Measurements from ENCODE around the gene LHFPL6.

LHFPL6 gene

GRCh38 chr13:39414339-39414738 lies 188.7 kb downstream of the LHFPL6 start:
- no peak for DNase-seq (ENCODE audit: low read depth in 2 of 2)

- no peak for DNase-seq (ENCODE audit: low read depth in 2 of 2)
Measured at GRCh38 chr13:39411511-39411910, 191.5 kb downstream of the LHFPL6 start.

DNA sequence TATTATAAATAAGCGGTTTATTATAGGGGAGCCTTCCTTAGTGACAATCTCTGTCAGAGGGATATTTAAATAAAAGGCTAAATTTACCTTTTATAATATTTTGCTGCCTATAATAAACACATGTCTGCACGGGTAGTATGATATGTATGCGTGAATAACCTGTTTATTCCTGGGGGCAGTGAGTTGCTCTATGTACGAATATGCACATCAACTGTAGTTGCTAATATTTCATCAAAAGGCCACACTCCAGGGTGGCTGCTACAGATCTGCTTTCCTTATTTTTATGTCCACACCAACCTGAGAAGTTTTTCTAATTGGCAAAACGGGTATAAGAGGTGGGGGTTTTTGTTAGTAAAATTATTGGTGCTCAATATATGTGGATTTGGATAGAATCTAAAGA lies 192.0 kb downstream of the LHFPL6 start:
- no peak for DNase-seq (ENCODE audit: low read depth in 2 of 2)

- DNase-seq (ENCODE audit: low read depth in 2 of 2): no peak
Measured at GRCh38 chr13:39410096-39410901, 192.7 kb downstream of the LHFPL6 start.

- DNase-seq (ENCODE audit: low read depth in 2 of 2): no peak
Measured at GRCh38 chr13:39408512-39408911, 194.5 kb downstream of the LHFPL6 start.

DNA sequence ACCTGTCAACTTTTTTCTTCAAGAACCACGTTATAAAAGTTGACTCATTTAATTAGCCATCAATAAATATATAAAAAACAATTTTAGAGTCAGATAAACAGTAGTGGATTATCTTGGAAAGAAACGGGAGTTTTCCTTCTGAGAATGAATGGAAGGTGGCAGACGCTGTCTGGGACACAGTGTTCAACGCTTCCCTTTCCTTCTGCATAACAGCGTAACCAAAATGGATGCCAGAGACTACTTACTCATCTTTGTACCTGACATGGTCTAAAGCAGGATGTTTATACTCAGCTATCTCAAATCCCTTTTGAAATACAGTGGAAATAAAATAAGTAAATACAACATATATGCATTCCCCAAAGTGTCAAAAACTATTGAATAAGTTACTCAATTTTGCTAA lies 195.2 kb downstream of the LHFPL6 start:
- no peak for DNase-seq (ENCODE audit: low read depth in 2 of 2)

DNA sequence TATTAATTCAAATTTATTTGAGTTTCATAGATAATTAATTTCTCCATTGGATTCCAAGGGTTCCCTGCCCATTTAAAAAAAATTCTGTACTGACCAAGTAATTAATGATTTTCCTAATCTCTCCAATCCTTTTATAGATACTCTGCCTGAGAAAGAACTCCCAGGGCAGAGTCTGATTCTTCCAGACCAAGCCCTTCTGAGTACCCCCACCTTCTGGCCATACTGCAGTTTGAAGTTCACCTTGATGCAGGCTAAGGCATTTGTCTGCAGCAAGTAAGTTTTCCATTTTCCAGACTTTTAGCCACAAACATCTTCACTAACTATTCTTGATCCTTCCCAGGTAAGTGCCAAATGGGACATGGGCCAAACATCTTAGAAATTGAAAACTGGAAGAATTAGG lies 195.9 kb downstream of the LHFPL6 start:
- DNase-seq (ENCODE audit: low read depth in 2 of 2): no peak

- DNase-seq (ENCODE audit: low read depth in 2 of 2): no peak
Measured at GRCh38 chr13:39406688-39407087, 196.3 kb downstream of the LHFPL6 start.

DNA sequence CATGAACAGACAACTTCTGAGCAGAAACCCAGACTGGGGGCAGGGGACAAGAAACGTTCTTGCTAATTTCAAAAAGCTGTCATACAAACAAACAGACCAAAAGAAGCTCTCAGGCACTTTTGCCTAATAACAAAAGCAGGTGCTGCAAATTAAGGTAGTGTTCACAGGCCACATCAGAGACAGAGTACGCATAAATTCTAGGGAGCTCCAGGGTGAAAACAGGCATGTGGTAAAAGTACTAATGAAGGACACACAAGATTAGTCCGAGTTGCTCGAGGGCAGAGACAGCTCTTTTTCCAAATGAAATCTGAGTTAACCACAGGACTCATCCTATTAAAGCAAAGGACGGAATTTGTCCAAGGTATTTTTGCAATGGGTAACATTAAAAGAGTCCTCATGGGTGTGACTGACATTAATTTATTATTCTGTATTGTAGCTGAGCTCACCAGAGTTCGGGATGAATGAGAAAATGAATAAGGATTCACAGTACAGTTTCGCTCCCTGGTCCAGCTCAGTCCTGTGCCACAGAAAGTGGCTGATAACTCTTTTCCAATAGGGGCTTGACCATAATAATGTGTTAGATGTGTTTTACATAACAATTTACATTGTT lies 197.3 kb downstream of the LHFPL6 start:
- DNase-seq (ENCODE audit: low read depth in 2 of 2): no peak

- DNase-seq (ENCODE audit: low read depth in 2 of 2): no peak
Measured at GRCh38 chr13:39405107-39405506, 197.9 kb downstream of the LHFPL6 start.

GRCh38 chr13:39403106-39403505 lies 199.9 kb downstream of the LHFPL6 start:
- no peak for DNase-seq (ENCODE audit: low read depth in 2 of 2)

GRCh38 chr13:39402221-39402970 lies 200.6 kb downstream of the LHFPL6 start:
- DNase-seq (ENCODE audit: low read depth in 2 of 2): no peak

DNA sequence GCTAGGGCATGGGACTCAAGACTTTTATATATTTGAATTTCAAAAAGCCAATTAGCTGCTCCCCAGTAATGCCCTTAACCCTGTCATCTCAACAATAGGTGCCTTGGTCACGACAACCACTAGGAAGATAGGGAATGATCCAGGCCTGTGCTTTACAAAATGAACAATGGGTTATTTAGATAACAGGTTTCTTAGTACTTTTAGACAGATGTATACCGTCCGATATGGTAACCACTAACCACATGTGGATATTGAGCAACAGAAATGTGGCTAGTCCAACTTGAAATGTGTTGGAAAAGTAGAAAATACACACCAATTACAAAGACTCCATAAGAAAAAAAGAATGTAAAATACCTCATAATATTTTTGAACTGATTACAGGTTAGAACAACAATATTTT lies 201.2 kb downstream of the LHFPL6 start:
- no peak for DNase-seq (ENCODE audit: low read depth in 2 of 2)

- DNase-seq (ENCODE audit: low read depth in 2 of 2): no peak
Measured at GRCh38 chr13:39401046-39401705, 201.8 kb downstream of the LHFPL6 start.

GRCh38 chr13:39399102-39399501 lies 203.9 kb downstream of the LHFPL6 start:
- no peak for DNase-seq (ENCODE audit: low read depth in 2 of 2)

- no peak for DNase-seq (ENCODE audit: low read depth in 2 of 2)
Measured at GRCh38 chr13:39397896-39398265, 205.1 kb downstream of the LHFPL6 start.

DNA sequence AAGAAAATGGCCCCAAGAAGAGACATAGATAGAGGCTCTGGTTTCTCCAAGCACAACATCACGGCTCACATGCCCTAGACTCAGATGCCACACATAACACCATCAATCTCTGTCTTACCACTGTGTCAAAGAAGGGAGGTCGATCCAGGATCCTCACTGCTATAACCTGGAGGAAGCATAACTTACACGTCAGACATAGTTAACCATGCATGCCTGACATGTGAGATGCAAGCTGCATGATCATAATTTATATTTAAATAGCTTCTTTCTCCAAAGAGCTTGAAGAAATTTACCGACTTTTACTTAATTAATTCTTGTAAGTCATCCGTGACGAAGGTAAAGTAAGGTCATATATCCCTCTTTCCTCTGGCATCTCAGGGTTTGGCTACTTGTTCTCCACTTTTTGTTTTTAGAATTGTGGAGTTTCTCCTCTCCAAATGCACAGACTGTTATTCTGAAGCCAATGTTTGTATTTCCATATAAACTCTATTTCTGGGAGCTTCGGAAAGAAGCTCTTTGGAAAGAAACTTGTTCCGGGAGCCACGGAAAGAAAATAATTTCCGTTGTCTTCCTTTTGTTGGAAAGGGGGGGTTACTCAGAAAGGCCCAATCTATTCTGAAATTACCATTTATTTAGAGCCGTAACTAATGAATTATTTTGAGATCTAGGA lies 205.6 kb downstream of the LHFPL6 start:
- DNase-seq (ENCODE audit: low read depth in 2 of 2): no peak

DNA sequence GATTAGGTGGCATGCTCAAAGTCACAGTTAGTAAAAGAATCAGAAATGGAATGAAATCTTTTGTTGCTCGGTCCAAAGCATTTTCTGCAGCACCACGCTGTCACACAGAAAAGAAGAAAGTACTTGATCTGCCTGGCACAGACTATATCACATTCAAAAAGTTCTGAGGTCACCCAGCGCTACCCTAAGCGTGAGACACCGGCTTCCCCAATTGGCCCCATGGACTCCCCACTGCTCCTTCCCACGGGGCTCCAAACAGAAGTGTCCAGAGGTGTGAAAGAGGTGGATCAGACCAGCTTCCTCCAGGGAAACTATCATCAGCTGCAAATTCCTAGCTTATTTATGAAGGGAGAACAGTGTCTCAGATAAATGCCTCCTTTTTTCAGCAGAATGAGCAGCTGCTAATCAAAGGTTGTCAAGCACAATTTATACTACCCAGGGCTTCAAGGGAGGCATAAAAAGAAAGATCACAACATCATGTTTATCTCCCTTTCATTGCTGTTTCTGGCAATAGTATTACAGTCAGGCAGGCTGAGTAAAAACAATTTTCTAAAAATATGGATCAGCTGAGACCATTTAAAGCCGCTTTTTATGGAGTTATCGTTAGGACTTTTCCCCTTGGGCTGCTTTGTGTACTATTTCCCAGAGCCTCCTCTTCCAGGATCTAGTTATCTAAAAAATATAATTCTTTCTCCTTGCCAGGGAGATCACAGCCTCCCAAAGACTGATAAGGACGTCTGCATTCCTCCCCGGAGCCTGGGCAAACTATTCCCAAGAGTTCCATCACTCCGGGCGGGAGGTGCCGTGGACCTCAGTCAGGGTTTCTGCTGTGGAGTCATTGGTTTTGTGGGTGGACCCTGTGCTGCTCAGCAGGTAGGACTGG lies 208.0 kb downstream of the LHFPL6 start:
- no peak for DNase-seq (ENCODE audit: low read depth in 2 of 2)

DNA sequence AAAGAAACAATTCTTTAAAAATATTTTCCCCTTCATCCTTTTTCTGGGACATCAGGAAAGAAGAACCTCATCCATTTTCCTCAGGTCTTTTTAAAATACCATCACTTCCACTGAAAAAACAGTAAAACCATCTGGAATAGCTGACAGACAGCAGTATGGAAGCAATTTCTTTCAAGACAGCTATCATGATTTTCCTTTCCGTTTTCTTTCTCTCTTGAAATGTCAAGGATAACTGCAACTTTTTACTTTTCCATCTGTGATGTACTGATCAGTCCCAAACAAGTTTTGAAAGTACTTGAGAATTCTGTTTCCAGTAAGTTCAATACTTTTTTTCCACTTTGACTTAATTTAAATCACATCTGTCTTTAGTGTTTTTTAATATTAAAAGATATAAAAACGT lies 211.2 kb downstream of the LHFPL6 start:
- DNase-seq (ENCODE audit: low read depth in 2 of 2): no peak

DNA sequence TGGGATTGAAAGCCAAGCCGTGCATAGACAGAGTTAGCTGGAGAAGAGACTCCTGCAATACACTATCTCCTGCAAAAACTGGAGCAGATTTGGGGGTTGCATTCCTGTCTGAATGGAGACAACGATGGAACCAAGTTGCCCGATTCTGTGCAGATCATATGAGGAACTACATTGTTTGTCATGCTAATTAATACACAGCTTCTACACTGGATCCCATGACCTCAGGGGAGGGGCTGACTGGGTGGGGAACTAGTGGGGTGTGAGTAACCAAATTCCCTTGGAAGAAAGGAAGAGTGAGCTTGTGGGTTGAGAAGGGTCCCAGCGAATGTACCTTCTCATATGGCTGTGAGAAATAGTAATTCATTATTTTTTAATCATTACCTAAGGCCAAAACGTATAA lies 214.0 kb downstream of the LHFPL6 start:
- no peak for DNase-seq (ENCODE audit: low read depth in 2 of 2)
